Right ventricle myocardium inferior (tissue), 1 donor: ENCODE measurements around the gene CREB3. TPM values are rescaled to one million over a fixed set of nuclear protein-coding genes. Genes with fewer than 3 reads are reported as not detected.
A peak's percentile ranks its signal among the peaks of the same experiment; 100 is the strongest.

Source experiments
- ATAC-seq: fragments of 200-7000 bp; cut with Tn5 transposase; one replicate; pipeline ENCODE4 v1.9.1; 2020; ENCODE audit warnings: mild to moderate bottlenecking, moderate library complexity
- DNase-seq: peaks from one replicate; pipeline ENCODE4 v3.0.0; 2021; ENCODE audit errors: missing footprints
- intact Hi-C: fragments of 100-400 bp; cut with DNase I; formaldehyde crosslinking; loops from one replicate; pipeline ENCODE4 v1.11.0; 2022
- total RNA-seq: library from RNA; stranded (reverse); fragmentation: NEBNext Ultra II Directional; extraction: Animal tissue kit (Norgen Biotek cat#: 25700); gene quantifications from one replicate; pipeline ENCODE4 v1.2.1, GENCODE V29; 2021
- donor health status: DM: no; HTN: yes; CAD: no; lungs with severe emphysema.

Gene CREB3
- total RNA-seq, 1 donor from 2014 or later: 23.5 TPM

DNA sequence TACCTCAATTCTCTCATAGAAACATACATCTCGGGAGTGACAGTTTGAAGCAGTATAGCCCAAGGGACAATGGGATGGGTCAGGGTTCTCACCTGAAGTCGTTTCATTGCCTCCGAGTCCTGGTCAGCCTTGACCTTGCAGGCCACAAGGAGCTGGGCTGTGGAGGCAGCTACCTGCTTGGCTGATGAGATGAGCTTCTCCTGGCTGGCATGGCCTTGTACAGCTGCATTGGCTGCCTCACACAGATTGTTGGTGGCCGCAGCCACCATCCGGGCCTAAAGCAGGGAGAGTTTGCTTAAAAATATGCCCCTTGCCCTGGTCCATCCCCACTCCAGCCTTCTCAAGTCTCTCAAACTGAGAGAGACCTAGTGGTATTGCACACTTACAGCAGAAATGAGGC, 34.2 kb upstream of the CREB3 start:
- intact Hi-C loops: no loop called here
- no peak for DNase-seq
- ATAC-seq: no peak

GRCh38 chr9:35700031-35700430, 32.4 kb upstream of the CREB3 start:
- DNase-seq: no peak
- ATAC-seq: no peak
- intact Hi-C loops: no loop called here

DNA sequence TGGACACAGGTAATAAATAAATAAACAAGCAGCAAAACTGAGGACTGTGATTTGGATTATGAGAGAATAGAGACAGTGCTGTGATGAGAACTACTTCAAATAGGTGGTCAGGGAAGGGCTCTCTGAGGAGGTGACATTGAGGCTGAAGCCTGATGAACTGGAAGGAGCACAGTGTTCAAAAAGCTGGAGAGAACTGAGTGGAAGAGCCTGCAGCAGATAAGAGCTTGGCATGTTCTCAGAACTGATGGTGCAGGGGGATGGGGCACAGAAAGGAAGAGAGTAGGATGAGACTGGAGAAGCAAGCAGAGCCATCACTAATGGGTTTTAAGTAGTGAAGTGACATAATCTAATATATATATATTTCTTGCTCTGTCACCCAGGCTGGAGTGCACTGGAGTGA, 31.5 kb upstream of the CREB3 start:
- DNase-seq (no peak), ATAC-seq (peak; percentile 62)
- intact Hi-C loops: no loop called here

GRCh38 chr9:35702696-35703095, 29.8 kb upstream of the CREB3 start:
- intact Hi-C loops: no loop called here
- DNase-seq: no peak
- no peak for ATAC-seq

- ATAC-seq: peak; percentile 65
- no peak for DNase-seq
- intact Hi-C loops: no loop called here
Measured at GRCh38 chr9:35703906-35704672, 28.4 kb upstream of the CREB3 start.

- ATAC-seq (no peak), DNase-seq (no peak)
- intact Hi-C loops: no loop called here
Measured at GRCh38 chr9:35705372-35705771, 27.1 kb upstream of the CREB3 start.

DNA sequence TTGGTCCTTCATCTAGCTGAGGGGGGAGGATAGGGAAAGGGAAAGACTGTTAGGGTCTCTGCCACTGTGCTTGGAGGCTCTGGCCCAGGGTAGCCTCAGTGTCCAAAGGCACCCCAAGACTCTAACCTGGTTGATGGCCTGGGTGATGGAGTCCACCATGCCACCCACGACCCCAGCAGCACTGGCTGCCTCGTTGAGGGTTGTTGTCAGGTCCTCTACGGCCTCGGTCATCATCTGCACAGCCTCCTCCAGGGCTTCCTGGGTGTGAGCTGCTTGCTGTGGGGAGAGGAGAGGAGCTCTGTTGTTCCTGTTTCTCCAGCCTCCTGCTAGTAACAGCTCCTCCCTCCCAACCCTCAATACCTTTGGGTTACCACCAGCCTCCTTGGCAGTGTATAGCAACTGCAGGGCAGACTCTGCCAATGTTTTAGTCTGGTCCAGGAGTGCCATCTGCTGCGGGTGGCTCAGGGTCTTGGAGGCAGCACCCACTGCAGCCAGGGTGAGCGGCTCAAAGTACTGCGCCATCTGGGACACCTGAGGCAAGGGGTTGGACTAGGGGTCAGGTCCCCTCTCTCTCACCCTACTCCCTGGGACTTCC, 26.5 kb upstream of the CREB3 start:
- no peak for DNase-seq
- ATAC-seq: no peak
- intact Hi-C loops: no loop called here

GRCh38 chr9:35706951-35707350, 25.5 kb upstream of the CREB3 start:
- no peak for ATAC-seq
- no peak for DNase-seq

DNA sequence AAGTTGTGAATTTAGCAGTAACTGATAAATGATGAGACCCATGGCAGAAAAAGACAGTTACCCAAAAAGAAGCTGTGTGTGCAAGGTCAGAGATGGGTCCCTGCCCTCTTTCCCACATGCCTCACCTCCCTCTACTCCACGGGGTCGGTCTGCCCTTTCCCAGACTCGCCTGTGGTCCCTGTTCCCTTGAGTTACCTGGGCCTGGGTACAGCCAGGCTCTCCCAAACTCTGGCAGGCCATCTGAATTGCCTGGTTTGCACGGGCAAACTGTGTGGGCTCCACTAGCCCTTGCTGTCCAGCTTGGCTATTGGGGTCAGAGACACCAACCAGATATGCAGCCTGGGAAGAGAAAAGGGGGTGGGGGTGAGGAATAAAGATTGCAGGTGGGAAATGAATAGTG, 24.3 kb upstream of the CREB3 start:
- DNase-seq: no peak
- no peak for ATAC-seq
- intact Hi-C loops: no loop called here

More at GRCh38 chr9:35706951-35707350, 25.5 kb upstream of the CREB3 start:
- intact Hi-C loops: no loop called here

DNA sequence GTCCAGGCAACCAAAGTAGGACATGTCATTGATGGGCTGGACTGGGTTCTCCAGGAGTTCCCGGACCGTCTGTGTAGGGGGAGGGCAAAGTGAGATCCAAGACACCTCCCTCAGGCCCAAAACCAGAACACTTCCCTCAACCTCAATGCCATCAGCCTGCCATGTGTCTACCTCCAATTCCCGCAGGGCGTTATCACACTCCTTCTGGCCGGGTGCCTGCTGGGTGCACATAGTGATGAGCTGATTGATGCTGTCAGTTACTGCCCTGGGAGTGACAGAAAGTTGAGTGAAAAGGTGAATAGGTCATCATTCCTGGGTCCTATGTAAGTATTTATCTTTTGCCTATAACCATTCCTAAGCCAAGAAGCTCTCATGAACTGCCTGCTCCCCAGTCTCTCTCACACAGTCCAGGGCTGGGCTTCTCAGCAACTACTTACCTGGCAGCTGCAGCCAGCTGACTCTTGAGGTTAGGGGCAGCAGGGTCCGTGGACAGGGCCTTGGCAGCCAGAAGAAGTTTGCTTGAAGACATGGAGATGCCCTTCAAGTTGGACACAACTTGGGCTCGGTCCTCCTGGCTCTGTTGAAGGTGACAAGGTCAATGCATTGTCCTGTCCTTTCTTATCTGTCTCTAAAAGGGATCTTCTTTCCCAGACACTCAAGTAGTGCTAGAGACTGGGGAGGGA, 21.5 kb upstream of the CREB3 start:
- no peak for DNase-seq
- intact Hi-C loops: no loop called here
- no peak for ATAC-seq

DNA sequence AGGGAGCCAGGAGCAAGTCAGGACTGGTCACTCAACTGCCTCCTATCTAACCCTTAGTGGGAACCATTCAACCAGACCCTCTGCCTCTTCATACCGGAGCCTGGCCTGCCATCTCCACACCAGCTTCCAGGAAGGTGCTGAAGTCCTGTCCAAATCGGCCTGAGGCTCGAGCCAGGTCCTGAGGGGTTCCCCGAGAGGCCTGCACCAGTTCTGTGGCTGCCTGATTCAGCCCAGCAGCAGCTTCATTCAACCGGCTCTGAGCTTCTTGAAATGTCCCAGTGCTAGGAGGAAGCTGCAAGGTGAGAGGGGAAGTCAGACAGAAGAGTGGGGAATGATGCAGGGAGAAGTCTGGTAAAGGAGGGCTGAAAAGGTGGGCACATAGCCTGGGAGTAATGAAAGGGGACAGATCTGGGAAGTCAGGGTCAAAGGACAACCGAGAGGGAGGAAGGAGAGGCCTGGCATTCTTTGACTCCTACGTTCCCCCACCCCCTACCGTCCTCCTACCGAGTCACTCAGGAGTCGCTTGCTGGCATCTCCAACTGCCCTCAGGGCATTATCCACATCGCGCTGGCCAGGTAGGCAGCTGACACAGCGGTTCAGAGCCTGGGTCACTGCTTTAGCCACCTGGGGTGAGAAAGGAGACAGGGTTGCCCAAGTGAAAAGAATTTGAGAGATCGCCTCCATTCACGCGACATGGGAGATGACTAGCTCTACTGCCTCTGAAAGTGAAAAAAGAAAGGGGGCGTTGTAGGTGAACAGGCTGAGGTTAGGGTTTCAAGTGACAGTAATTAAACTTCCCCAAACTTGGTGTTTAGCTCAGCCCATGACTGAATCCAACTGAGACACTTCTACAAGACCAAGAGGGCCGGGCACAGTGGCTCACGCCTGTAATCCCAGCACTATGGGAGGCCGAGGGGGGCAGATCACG, 20.7 kb upstream of the CREB3 start:
- intact Hi-C loops: no loop called here
- ATAC-seq: no peak
- DNase-seq: no peak

- intact Hi-C loops: no loop called here
- ATAC-seq: no peak
- DNase-seq: no peak
Measured at GRCh38 chr9:35712762-35713400, 19.6 kb upstream of the CREB3 start.

GRCh38 chr9:35713578-35713977, 18.9 kb upstream of the CREB3 start:
- DNase-seq (no peak), ATAC-seq (no peak)
- intact Hi-C loops: no loop called here

DNA sequence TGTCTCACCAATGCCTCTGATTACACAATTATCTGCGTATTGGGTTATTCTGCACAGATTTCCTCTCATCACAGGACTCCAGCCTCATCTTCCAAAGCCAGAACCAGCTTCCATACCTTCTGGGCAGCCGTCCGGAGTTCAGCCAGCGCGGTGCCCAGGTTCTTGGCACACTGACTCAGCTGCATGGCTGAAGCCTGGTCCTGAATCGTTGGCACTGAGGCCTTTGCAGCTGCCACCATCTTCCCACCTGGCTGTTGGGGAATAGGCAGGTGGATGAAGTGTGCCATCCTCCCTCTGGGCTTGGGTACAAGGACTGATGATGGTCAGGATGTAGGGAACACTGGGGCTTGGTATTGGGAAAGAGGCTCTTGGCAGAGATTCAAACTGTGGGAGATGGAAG, 18.3 kb upstream of the CREB3 start:
- no peak for ATAC-seq

DNA sequence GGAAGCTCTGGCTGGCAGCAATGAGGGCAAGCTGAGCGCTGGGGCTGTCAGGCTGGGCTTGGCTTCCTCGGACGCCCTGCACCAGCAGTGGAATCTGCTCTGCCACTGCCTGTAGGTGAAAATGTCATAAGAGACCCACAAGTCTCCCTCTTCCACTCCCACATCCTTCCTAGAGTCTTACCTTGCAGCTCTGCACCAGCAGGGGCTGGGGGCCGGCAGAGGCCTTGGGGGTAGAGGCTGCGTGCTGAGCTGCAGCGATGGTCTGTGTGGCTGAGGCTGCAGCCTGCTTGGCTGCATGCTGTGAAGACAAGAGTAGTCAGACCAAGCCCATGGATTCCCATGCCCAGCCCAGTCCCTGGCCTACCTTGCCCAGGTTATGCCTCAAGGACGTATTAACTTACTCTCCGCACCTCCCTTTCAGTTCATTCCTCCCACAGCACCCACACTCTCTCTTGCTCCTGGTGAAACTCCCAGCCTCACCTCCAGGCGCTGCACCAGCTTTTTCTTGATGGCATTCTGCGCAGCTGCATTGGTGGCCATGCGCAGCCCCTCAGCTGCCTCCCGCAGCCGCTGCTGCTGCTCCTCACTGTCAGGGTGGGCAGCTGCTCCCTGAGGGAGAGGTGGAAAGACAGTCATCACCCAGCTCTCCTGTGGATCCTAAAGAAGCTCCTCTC, 17.8 kb upstream of the CREB3 start:
- ATAC-seq (no peak), DNase-seq (no peak)
- intact Hi-C loops: no loop called here

More for the DNA sequence above, 18.3 kb upstream of the CREB3 start:
- intact Hi-C loops: no loop called here
- no peak for DNase-seq

DNA sequence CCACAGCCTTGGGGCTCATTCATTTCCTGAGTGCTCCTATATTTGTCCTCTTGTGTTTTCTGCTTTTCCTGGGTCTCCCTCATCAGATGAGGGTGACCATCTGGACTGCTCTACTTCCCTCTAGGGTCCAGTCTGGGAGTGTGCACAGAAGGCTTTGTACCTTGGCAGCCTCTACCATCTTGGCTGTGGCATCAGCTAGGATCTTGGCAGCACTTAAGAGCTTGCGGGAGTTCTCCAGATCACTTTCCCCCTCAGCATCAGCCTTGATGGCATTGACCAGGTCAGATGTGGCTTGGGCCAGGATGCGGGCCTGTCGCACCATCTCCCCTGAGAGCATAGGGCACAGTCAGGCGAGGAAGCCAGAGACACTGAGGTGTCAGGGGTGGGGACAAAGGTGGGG, 16.2 kb upstream of the CREB3 start:
- intact Hi-C loops: no loop called here
- ATAC-seq: no peak

DNA sequence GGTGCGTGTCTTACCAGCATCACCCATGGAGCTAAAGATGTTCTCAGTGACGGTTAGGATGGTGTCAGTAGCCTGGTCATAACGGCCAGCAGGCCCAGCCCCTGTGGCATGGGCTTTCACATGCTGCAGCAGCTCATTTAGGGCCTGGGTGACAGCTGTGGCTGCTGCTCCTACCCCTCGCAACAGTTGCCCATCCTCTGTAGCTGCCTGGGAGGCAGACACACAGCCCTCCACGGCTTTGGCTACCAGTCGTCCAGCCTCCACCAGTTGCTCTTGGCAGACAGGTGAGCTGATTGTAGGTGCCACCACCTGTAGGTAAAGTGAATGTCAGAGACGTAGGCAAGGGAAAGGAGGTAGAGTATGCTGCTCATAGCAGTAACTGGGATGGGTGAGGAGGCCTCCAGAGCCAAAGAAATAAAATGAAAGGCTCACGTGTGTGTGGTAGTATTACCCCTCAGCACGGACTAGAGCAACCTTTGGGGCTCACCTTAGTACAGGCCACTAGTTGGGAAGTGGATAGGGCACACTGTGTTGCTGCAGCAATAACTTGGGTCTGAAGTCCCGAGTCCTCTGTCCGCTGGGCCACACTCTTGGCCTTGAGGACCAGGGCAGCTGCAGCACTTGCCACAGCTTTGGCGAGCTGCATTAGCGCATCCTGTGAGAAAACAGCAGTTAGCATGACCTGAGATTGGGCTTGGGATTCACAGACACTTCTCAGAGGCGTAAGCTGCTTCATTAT, 15.2 kb upstream of the CREB3 start:
- intact Hi-C loops: no loop called here
- no peak for ATAC-seq
- no peak for DNase-seq

More for the DNA sequence above, 16.2 kb upstream of the CREB3 start:
- no peak for DNase-seq
